ENCODE results near the gene MRPS22.
"Not testable (repeated sequence)": the region's sequence is repeated elsewhere in the genome, so short reads cannot be mapped to it uniquely, and the experiment has no call there.

MRPS22 gene

DNA sequence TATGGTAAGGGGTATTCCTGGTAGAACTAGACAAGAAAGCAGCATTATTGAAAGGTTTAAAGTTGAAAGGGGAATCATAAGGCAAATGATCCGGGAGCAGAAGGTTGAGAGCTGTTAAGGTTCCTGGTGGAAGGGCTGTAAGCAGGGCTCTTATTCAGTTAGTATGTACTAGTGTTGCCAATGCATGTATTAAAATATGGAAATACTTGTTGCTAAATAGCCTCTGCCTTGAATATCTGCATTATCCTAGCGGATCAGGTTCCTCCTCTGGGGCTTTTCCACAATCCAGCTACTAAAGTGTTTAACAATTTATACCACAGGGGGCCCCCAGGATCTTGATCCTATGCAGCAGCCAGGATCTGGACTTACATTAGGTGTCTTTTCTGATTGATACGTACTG lies 52.9 kb downstream of the MRPS22 start:
- DNase-seq (ENCODE audit: low read depth), result no peak

DNA sequence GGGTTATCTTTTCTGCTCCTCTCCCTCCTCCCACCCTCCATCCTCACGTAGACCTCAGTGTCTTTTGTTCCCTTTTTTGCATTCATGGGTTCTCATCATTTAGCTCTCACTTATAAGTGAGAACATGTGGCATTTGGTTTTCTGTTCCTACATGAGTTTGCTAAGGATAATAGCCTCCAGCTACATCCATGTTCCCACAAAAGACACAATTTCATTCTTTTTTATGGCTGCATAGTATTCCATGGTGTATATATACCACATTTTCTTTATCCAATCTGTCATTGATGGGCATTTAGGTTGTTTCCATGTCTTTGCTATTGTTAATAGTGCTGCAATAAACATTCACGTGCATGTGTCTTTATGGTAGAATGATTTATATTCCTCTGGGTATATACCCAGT lies 57.3 kb downstream of the MRPS22 start:
- not testable (repeated sequence) for DNase-seq (ENCODE audit: low read depth)

All from iris pigment epithelial cell (primary cell).